GM23248 (cell line): Measurements from ENCODE around the gene PISD.

ENCODE experiments used
- EZH2 ChIP-seq: fragments of 200-600 bp; sonication (generic); IDR thresholded peaks from 2 replicates; pipeline ENCODE4 v1.6.1; 2018; ENCODE audit warnings: antibody characterized with exemption, mild to moderate bottlenecking; ENCODE audit not compliant: insufficient read depth, poor library complexity, severe bottlenecking
- EZH2phosphoT487 ChIP-seq: fragments of 200-600 bp; sonication (generic); IDR thresholded peaks from 2 replicates; pipeline ENCODE4 v1.6.1; 2018; ENCODE audit warnings: antibody characterized with exemption, moderate library complexity, mild to moderate bottlenecking, low read depth; ENCODE audit not compliant: insufficient read depth

DNA sequence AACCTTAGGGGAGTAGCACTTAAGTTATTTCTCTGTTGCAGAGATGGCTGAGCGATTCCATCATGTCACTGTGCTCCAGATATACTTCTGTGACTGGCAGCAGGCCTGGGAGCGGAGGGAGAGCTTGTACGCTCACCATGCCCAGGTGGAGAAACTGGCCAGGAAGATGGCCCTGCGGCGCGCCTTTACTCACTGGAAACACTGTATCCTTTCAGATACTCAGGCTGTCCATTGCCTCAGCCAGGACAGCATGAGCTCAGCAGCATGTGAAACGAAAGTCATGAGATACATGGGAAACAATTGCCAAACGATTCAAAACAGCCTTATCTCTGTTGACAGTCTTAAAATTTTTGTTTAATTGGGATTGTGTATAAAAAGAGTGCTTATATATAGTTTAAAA lies 86.8 kb downstream of the PISD start:
- TF ChIP-seq EZH2 (no peak), EZH2phosphoT487 (no peak)
